Activated B cell treated with CpG ODN at 0.5 μM for 24 hours (primary cell): ENCODE results near the gene PLEKHA5. TPM values are rescaled to one million over a fixed set of nuclear protein-coding genes. Genes with fewer than 3 reads are reported as not detected.
A peak's percentile ranks its signal among the peaks of the same experiment; 100 is the strongest.

Experiments
- ATAC-seq: fragments of 200-7000 bp; cut with Tn5 transposase; one replicate; pipeline ENCODE4 v1.10.0; 2021; ENCODE audit warnings: low read depth, mild to moderate bottlenecking, moderate library complexity
- CTCF ChIA-PET: fragments of 350-600 bp; sonication (Branson Sonifier 250); formaldehyde crosslinking; loops from one replicate; lab custom pipeline; 2021; ENCODE audit warnings: antibody characterized with exemption; lab: Charles Lee
- POLR2A ChIA-PET: fragments of 350-600 bp; sonication (Branson Sonifier 250); formaldehyde crosslinking; loops from one replicate; lab custom pipeline; 2021; ENCODE audit warnings: antibody characterized with exemption; lab: Charles Lee
- DNase-seq: peaks from one replicate; pipeline ENCODE4 v3.0.0; 2022
- H3K27ac Mint-ChIP-seq: one replicate; pipeline ENCODE4 v1.8.0; 2020; ENCODE audit warnings: mixed read lengths
- H3K27me3 Mint-ChIP-seq: one replicate; pipeline ENCODE4 v1.8.0; 2021; ENCODE audit warnings: mixed read lengths
- H3K36me3 Mint-ChIP-seq: one replicate; pipeline ENCODE4 v1.8.0; 2021; ENCODE audit warnings: low read depth, mixed read lengths
- H3K4me1 Mint-ChIP-seq: one replicate; pipeline ENCODE4 v1.8.0; 2021; ENCODE audit warnings: mixed read lengths
- H3K4me3 Mint-ChIP-seq: one replicate; pipeline ENCODE4 v1.8.0; 2020; ENCODE audit warnings: mild to moderate bottlenecking, mixed read lengths
- H3K9me3 Mint-ChIP-seq: one replicate; pipeline ENCODE4 v1.8.0; 2020; ENCODE audit warnings: mixed read lengths
- CTCF ChIP-seq: fragments of 200-600 bp; IDR thresholded peaks from one replicate; pipeline ENCODE4 v1.8.0; 2022; ENCODE audit warnings: antibody characterized with exemption, mild to moderate bottlenecking
- intact Hi-C: fragments of 100-400 bp; cut with micrococcal nuclease; formaldehyde crosslinking; loops from one replicate; pipeline ENCODE4 v1.15.1; 2024
- total RNA-seq: library from RNA; stranded (reverse); gene quantifications from 2 replicates; pipeline ENCODE4 v1.2.3, GENCODE V29; 2022

PLEKHA5 gene
- total RNA-seq, 1 donor from 2014 or later = 0.11 TPM

- Mint-ChIP-seq H3K4me3 (no peak overlapping the region), H3K36me3 (peaks cover 2% of the 10 kb centered on the region), H3K4me1 (peaks cover 19% of the 10 kb centered on the region), H3K27me3 (peaks cover 32% of the 10 kb centered on the region), H3K9me3 (peaks cover 18% of the 10 kb centered on the region), H3K27ac (no peak overlapping the region)
- CTCF ChIA-PET = no interaction called here
- ATAC-seq (no peak), DNase-seq (no peak)
- intact Hi-C loops = no loop called here
- TF ChIP-seq CTCF = no peak
- POLR2A ChIA-PET = no interaction called here
Measured at GRCh38 chr12:19127270-19127669, 2.3 kb upstream of the PLEKHA5 start.

GRCh38 chr12:19128485-19128884 is 1.0 kb upstream of the PLEKHA5 start:
- H3K9me3 Mint-ChIP-seq = peaks cover 18% of the 10 kb centered on the region
- intact Hi-C loops = no loop called here
- peaks cover 39% of the 10 kb centered on the region for H3K27me3 Mint-ChIP-seq
- peaks cover 2% of the 10 kb centered on the region for H3K36me3 Mint-ChIP-seq
- POLR2A ChIA-PET = no interaction called here
- DNase-seq (no peak), ATAC-seq (no peak)
- peaks cover 19% of the 10 kb centered on the region for H3K4me1 Mint-ChIP-seq
- no peak overlapping the region for H3K27ac Mint-ChIP-seq
- no peak for TF ChIP-seq CTCF
- CTCF ChIA-PET = no interaction called here
- peak overlapping the region; percentile 51 for H3K4me3 Mint-ChIP-seq

GRCh38 chr12:19129122-19129485 is 429 bp upstream of the PLEKHA5 start:
- ChIA-PET POLR2A (no interaction called here), CTCF (no interaction called here)
- H3K4me3 Mint-ChIP-seq = peak overlapping the region; percentile 51
- H3K27ac Mint-ChIP-seq = no peak overlapping the region
- peaks cover 18% of the 10 kb centered on the region for H3K9me3 Mint-ChIP-seq
- ATAC-seq = no peak
- H3K36me3 Mint-ChIP-seq = peaks cover 2% of the 10 kb centered on the region
- H3K4me1 Mint-ChIP-seq = peaks cover 19% of the 10 kb centered on the region
- TF ChIP-seq CTCF = no peak
- intact Hi-C loops = no loop called here
- peaks cover 39% of the 10 kb centered on the region for H3K27me3 Mint-ChIP-seq
- DNase-seq = no peak

- no peak overlapping the region for H3K27ac Mint-ChIP-seq
- TF ChIP-seq CTCF = no peak
- POLR2A ChIA-PET = no interaction called here
- peaks cover 39% of the 10 kb centered on the region for H3K27me3 Mint-ChIP-seq
- ATAC-seq (peak; percentile 40), DNase-seq (no peak)
- intact Hi-C loops = no loop called here
- peak overlapping the region; percentile 76 for H3K4me3 Mint-ChIP-seq
- H3K4me1 Mint-ChIP-seq = peaks cover 19% of the 10 kb centered on the region
- CTCF ChIA-PET = no interaction called here
- peaks cover 2% of the 10 kb centered on the region for H3K36me3 Mint-ChIP-seq
- H3K9me3 Mint-ChIP-seq = peaks cover 15% of the 10 kb centered on the region
Measured at GRCh38 chr12:19130224-19131024, 891 bp downstream of the PLEKHA5 start.

DNA sequence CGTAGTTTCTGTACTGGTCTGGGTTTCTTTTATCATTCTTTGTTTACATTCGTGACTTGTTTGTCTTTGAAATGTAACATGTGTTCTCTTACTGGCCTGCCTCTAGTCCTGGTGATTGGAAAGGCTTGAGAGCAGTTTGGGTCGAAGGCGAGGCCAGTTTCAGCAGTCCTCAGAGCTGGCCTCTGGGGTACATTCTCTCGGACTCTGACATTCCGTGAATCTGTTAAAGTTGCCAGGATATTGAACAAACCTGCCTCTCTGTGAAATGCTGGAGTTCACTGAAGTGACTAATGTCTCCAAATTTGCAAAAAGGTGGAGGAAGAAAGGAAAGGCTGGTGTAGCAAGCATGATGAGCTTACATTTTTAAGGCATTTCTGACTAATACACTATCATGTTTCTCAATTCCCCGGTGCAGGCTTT is 1.5 kb downstream of the PLEKHA5 start:
- ChIA-PET POLR2A (no interaction called here), CTCF (no interaction called here)
- intact Hi-C loops = no loop called here
- Mint-ChIP-seq H3K4me3 (peak overlapping the region; percentile 76), H3K27me3 (peaks cover 39% of the 10 kb centered on the region), H3K4me1 (peaks cover 19% of the 10 kb centered on the region), H3K9me3 (peaks cover 15% of the 10 kb centered on the region), H3K36me3 (peaks cover 2% of the 10 kb centered on the region), H3K27ac (no peak overlapping the region)
- DNase-seq = no peak
- TF ChIP-seq CTCF = no peak
- no peak for ATAC-seq
